Jurkat, Clone E6-1 (cell line): ENCODE measurements around the gene RABGGTA.

Source experiments
- DNase-seq: peaks from one replicate; pipeline ENCODE4 v3.0.0-alpha.2; 2011; ENCODE audit warnings: low read depth, low spot score
- H3K4me3 ChIP-seq: 2 replicates; pipeline ENCODE4 v1.5.1; 2011; ENCODE audit warnings: mild to moderate bottlenecking, low read length, control low read depth, moderate library complexity

RABGGTA gene

GRCh38 chr14:24262821-24263733, 8.3 kb downstream of the RABGGTA start, which contains the start of gene TGM1:
Gene TGM1 (minus strand): TSS chr14:24263177. CDS start chr14:24262352, 825 bp downstream.
- DNase-seq = no peak
- no peak within 1 kb of the TSS for H3K4me3 ChIP-seq

- no peak overlapping the region for H3K4me3 ChIP-seq
- DNase-seq = no peak
Measured at GRCh38 chr14:24261969-24262327, 9.4 kb downstream of the RABGGTA start.

GRCh38 chr14:24261256-24261968, 10.0 kb downstream of the RABGGTA start:
- H3K4me3 ChIP-seq = no peak overlapping the region
- DNase-seq = no peak

- no peak for DNase-seq
Measured at GRCh38 chr14:24260780-24261157, 10.6 kb downstream of the RABGGTA start.

GRCh38 chr14:24260026-24260779, 11.2 kb downstream of the RABGGTA start:
- DNase-seq = no peak

More at GRCh38 chr14:24260780-24261157, 10.6 kb downstream of the RABGGTA start:
- H3K4me3 ChIP-seq = no peak overlapping the region

GRCh38 chr14:24259282-24260025, 11.9 kb downstream of the RABGGTA start:
- DNase-seq = no peak
- H3K4me3 ChIP-seq = no peak overlapping the region

More at GRCh38 chr14:24260026-24260779, 11.2 kb downstream of the RABGGTA start:
- no peak overlapping the region for H3K4me3 ChIP-seq

- no peak overlapping the region for H3K4me3 ChIP-seq
- DNase-seq = no peak
Measured at GRCh38 chr14:24258548-24259265, 12.7 kb downstream of the RABGGTA start.

- no peak for DNase-seq
- no peak overlapping the region for H3K4me3 ChIP-seq
Measured at GRCh38 chr14:24258119-24258518, 13.3 kb downstream of the RABGGTA start.

GRCh38 chr14:24256960-24257359, 14.4 kb downstream of the RABGGTA start:
- H3K4me3 ChIP-seq = no peak overlapping the region
- no peak for DNase-seq

- no peak for DNase-seq
- H3K4me3 ChIP-seq = no peak overlapping the region
Measured at GRCh38 chr14:24255931-24256711, 15.3 kb downstream of the RABGGTA start.

- no peak overlapping the region for H3K4me3 ChIP-seq
- DNase-seq = no peak
Measured at GRCh38 chr14:24255438-24255837, 16.0 kb downstream of the RABGGTA start.

GRCh38 chr14:24254630-24255392, 16.6 kb downstream of the RABGGTA start:
- H3K4me3 ChIP-seq = no peak overlapping the region
- no peak for DNase-seq

GRCh38 chr14:24253936-24254335, 17.5 kb downstream of the RABGGTA start:
- no peak overlapping the region for H3K4me3 ChIP-seq
- DNase-seq = no peak

- DNase-seq = no peak
- no peak overlapping the region for H3K4me3 ChIP-seq
Measured at GRCh38 chr14:24252289-24253124, 18.9 kb downstream of the RABGGTA start.

- H3K4me3 ChIP-seq = no peak overlapping the region
- DNase-seq = no peak
Measured at GRCh38 chr14:24251880-24252288, 19.5 kb downstream of the RABGGTA start.

- no peak for DNase-seq
- H3K4me3 ChIP-seq = no peak overlapping the region
Measured at GRCh38 chr14:24250354-24250753, 21.0 kb downstream of the RABGGTA start.
